H1 (cell line): ENCODE results near the gene ZGRF1. TPM values are rescaled to one million over a fixed set of nuclear protein-coding genes. Genes with fewer than 3 reads are reported as not detected.

ENCODE experiments used
- CTCF ChIA-PET: fragments of 300-600 bp; sonication (Branson Sonifier 250); formaldehyde crosslinking; loops from one replicate; lab custom pipeline; 2021; ENCODE audit not compliant: partially characterized antibody; lab: Charles Lee
- POLR2A ChIA-PET: fragments of 300-600 bp; sonication (Branson Sonifier 250); formaldehyde crosslinking; loops from one replicate; lab custom pipeline; 2021; ENCODE audit warnings: inconsistent platforms; ENCODE audit not compliant: partially characterized antibody; lab: Charles Lee
- DNase-seq, 2 experiments: peaks; one replicate each; pipeline versions ENCODE4 v3.0.0 to v3.0.0-alpha.2; 2010 to 2022; ENCODE audit warnings: low spot score in 2 of 2, low read depth in 1 of 2, mixed read lengths in 1 of 2
- FAIRE-seq: peaks from 2 replicates; lab custom pipeline; 2011; peaks lifted over from hg19 to GRCh38; lab: Jason Lieb, UNC
- H2AFZ ChIP-seq: 2 replicates; pipeline ENCODE4 v1.8.1; 2012; ENCODE audit warnings: low read length, inconsistent platforms
- H2AK5ac ChIP-seq: 2 replicates; pipeline ENCODE4 v1.6.1; 2013; ENCODE audit warnings: low read depth, low read length
- H2BK120ac ChIP-seq: replicated peaks from 2 replicates; pipeline ENCODE3; 2013; ENCODE audit warnings: low read depth, low read length, inconsistent platforms
- H2BK12ac ChIP-seq: 2 replicates; pipeline ENCODE4 v1.6.1; 2013; ENCODE audit warnings: low read depth, low read length
- H2BK15ac ChIP-seq: 2 replicates; pipeline ENCODE4 v1.6.1; 2013; ENCODE audit warnings: low read length
- H2BK20ac ChIP-seq: 2 replicates; pipeline ENCODE4 v1.6.1; 2013; ENCODE audit warnings: low read length
- H2BK5ac ChIP-seq: 2 replicates; pipeline ENCODE4 v1.6.1; 2013; ENCODE audit warnings: low read depth, low read length
- H3K14ac ChIP-seq: 2 replicates; pipeline ENCODE4 v1.6.1; 2013; ENCODE audit warnings: inconsistent platforms; ENCODE audit not compliant: insufficient read length
- H3K18ac ChIP-seq: 2 replicates; pipeline ENCODE4 v1.6.1; 2013; ENCODE audit warnings: low read length; ENCODE audit errors: extremely low read depth
- H3K23ac ChIP-seq: 2 replicates; pipeline ENCODE4 v1.6.1; 2013; ENCODE audit warnings: inconsistent platforms; ENCODE audit not compliant: insufficient read length
- H3K23me2 ChIP-seq: 2 replicates; pipeline ENCODE4 v1.6.1; 2013; ENCODE audit warnings: low read depth, low read length
- H3K27ac ChIP-seq: 2 replicates; pipeline ENCODE4 v1.6.1; 2011; ENCODE audit warnings: low read depth, low read length, inconsistent platforms
- H3K27me3 ChIP-seq, 4 experiments: replicated peaks in 1 of 4; 1 replicate in 1 of 4; 2 replicates in 3 of 4; pipeline versions ENCODE4 v1.6.1 to v1.8.1; 2011 to 2013; ENCODE audit warnings: low read length in 3 of 4, mild to moderate bottlenecking in 3 of 4, inconsistent platforms in 2 of 4, mixed read lengths in 2 of 4, moderate library complexity in 1 of 4; ENCODE audit not compliant: control insufficient read depth in 3 of 4, insufficient read depth in 3 of 4; ENCODE audit errors: extremely low read depth in 1 of 4
- H3K36me3 ChIP-seq, 4 experiments: 2 replicates each; pipeline versions ENCODE4 v1.6.1 to v1.8.1; 2011 to 2013; ENCODE audit warnings: mild to moderate bottlenecking in 4 of 4, low read length in 3 of 4, moderate library complexity in 2 of 4, control low read depth in 1 of 4, inconsistent platforms in 1 of 4; ENCODE audit not compliant: insufficient read depth in 4 of 4, control insufficient read depth in 2 of 4
- H3K4ac ChIP-seq: replicated peaks from 2 replicates; pipeline ENCODE3; 2013; ENCODE audit warnings: low read length, low read depth, mixed read lengths, inconsistent platforms; ENCODE audit not compliant: insufficient read length
- H3K4me1 ChIP-seq, 4 experiments: replicated peaks in 1 of 4; 1 replicate in 1 of 4; 2 replicates in 3 of 4; pipeline versions ENCODE4 v1.6.1 to v1.8.1; 2011 to 2013; ENCODE audit warnings: low read length in 3 of 4, inconsistent platforms in 2 of 4, mixed read lengths in 1 of 4; ENCODE audit not compliant: insufficient read depth in 4 of 4, control insufficient read depth in 3 of 4
- H3K4me2 ChIP-seq, 2 experiments: 2 replicates each; pipeline versions ENCODE4 v1.6.1 to v1.8.1; 2011 to 2013; ENCODE audit warnings: low read depth in 2 of 2, low read length in 2 of 2, control low read depth in 1 of 2, inconsistent platforms in 1 of 2, mild to moderate bottlenecking in 1 of 2; ENCODE audit not compliant: insufficient read depth in 1 of 2
- H3K4me3 ChIP-seq, 4 experiments: fragments of 200-600, 300-600 bp in 1 of 4; sonication (generic), shearing (Covaris generic), sonication (Bioruptor Twin) in 1 of 4; 2 replicates each; pipeline versions ENCODE4 v1.5.1 to v1.8.1; 2011 to 2016; ENCODE audit warnings: low read length in 4 of 4, low read depth in 3 of 4, control low read depth in 2 of 4, inconsistent platforms in 2 of 4, mild to moderate bottlenecking in 2 of 4, mixed read lengths in 1 of 4, moderate library complexity in 1 of 4; ENCODE audit not compliant: insufficient read depth in 2 of 4; ENCODE audit errors: extremely low read depth in 1 of 4
- H3K56ac ChIP-seq: replicated peaks from 2 replicates; pipeline ENCODE3; 2013; ENCODE audit warnings: low read depth, mild to moderate bottlenecking, mixed read lengths, low read length, inconsistent platforms; ENCODE audit not compliant: insufficient read length
- H3K79me1 ChIP-seq: 2 replicates; pipeline ENCODE4 v1.6.1; 2013; ENCODE audit warnings: low read depth, low read length, control low read depth
- H3K79me2 ChIP-seq, 2 experiments: 2 replicates each; pipeline versions ENCODE4 v1.6.1 to v1.8.1; 2012 to 2013; ENCODE audit warnings: low read length in 2 of 2, mild to moderate bottlenecking in 2 of 2, inconsistent platforms in 1 of 2; ENCODE audit not compliant: insufficient read depth in 2 of 2, control insufficient read depth in 1 of 2
- H3K9ac ChIP-seq, 4 experiments: replicated peaks in 1 of 4; 1 replicate in 1 of 4; 2 replicates in 3 of 4; pipeline versions ENCODE4 v1.6.1 to v1.8.1; 2011 to 2013; ENCODE audit warnings: low read depth in 3 of 4, low read length in 3 of 4, control low read depth in 2 of 4, mild to moderate bottlenecking in 2 of 4, moderate library complexity in 2 of 4, inconsistent platforms in 1 of 4; ENCODE audit errors: extremely low read depth in 1 of 4
- H3K9me3 ChIP-seq, 2 experiments: 2 replicates each; pipeline versions ENCODE4 v1.6.1 to v1.8.1; 2012 to 2013; ENCODE audit warnings: mild to moderate bottlenecking in 2 of 2, moderate library complexity in 2 of 2, control low read depth in 1 of 2, inconsistent platforms in 1 of 2, low read depth in 1 of 2, low read length in 1 of 2, mixed read lengths in 1 of 2; ENCODE audit not compliant: insufficient read depth in 2 of 2
- H4K20me1 ChIP-seq, 2 experiments: replicated peaks in 1 of 2; 2 replicates each; pipeline versions ENCODE3 to v1.8.1; 2011 to 2013; ENCODE audit warnings: inconsistent platforms in 2 of 2, low read length in 2 of 2, mild to moderate bottlenecking in 1 of 2; ENCODE audit not compliant: insufficient read depth in 2 of 2, control insufficient read depth in 1 of 2
- H4K5ac ChIP-seq: 2 replicates; pipeline ENCODE4 v1.6.1; 2013; ENCODE audit warnings: low read length, low read depth, mixed read lengths, inconsistent platforms; ENCODE audit not compliant: insufficient read length
- H4K8ac ChIP-seq: 2 replicates; pipeline ENCODE4 v1.8.0; 2013; ENCODE audit warnings: mild to moderate bottlenecking, moderate library complexity, low read length, inconsistent platforms; ENCODE audit not compliant: insufficient read depth; ENCODE audit errors: extremely low read depth
- H4K91ac ChIP-seq: replicated peaks from 2 replicates; pipeline ENCODE3; 2013; ENCODE audit warnings: low read length, mixed read lengths, inconsistent platforms; ENCODE audit not compliant: insufficient read length
- ASH2L ChIP-seq: fragments of 200-600, 300-600 bp; sonication (generic); IDR thresholded peaks from one replicate; pipeline ENCODE4 v1.7.1; 2017; ENCODE audit warnings: low read length
- EZH2 ChIP-seq: fragments of 200-600 bp; sonication (generic); IDR thresholded peaks from 2 replicates; pipeline ENCODE4 v1.7.1; 2012; ENCODE audit warnings: low read depth, mild to moderate bottlenecking, moderate library complexity, low read length, inconsistent platforms; ENCODE audit not compliant: severe bottlenecking
- FOSL1 ChIP-seq: IDR thresholded peaks from 2 replicates; pipeline ENCODE4 v1.6.1; 2011; ENCODE audit warnings: mild to moderate bottlenecking, low read depth, low read length, moderate library complexity; ENCODE audit not compliant: insufficient read depth
- JUND ChIP-seq: IDR thresholded peaks from 2 replicates; pipeline ENCODE4 v1.6.1; 2011; ENCODE audit warnings: mild to moderate bottlenecking, improper control_type of control experiment, low read length
- MAFK ChIP-seq: IDR thresholded peaks from 2 replicates; pipeline ENCODE4 v1.6.1; 2012; ENCODE audit warnings: low read depth, mild to moderate bottlenecking, improper control_type of control experiment, low read length
- NRF1 ChIP-seq: IDR thresholded peaks from 2 replicates; pipeline ENCODE4 v1.6.1; 2011; ENCODE audit warnings: mild to moderate bottlenecking, low read depth, low read length, improper control_type of control experiment
- RFX5 ChIP-seq: IDR thresholded peaks from 2 replicates; pipeline ENCODE4 v1.6.1; 2011; ENCODE audit warnings: low read depth, low read length, improper control_type of control experiment, borderline replicate concordance
- RNF2 ChIP-seq: fragments of 200-900, 300-1000 bp; sonication (generic); IDR thresholded peaks from 2 replicates; pipeline ENCODE4 v1.7.1; 2016; ENCODE audit warnings: borderline replicate concordance, low read depth, mild to moderate bottlenecking, antibody characterized with exemption, low read length; ENCODE audit not compliant: poor library complexity, severe bottlenecking; ENCODE audit errors: missing control alignments
- RXRA ChIP-seq: IDR thresholded peaks from 2 replicates; pipeline ENCODE4 v1.6.1; 2011; ENCODE audit warnings: low read depth, mild to moderate bottlenecking, low read length, moderate library complexity; ENCODE audit not compliant: insufficient read depth
- SUZ12 ChIP-seq: fragments of 200-600 bp; sonication (generic); IDR thresholded peaks from 2 replicates; pipeline ENCODE4 v1.6.1; 2012; ENCODE audit warnings: mild to moderate bottlenecking, inconsistent platforms, low read length, moderate library complexity, mixed read lengths
- TCF12 ChIP-seq: IDR thresholded peaks from 2 replicates; pipeline ENCODE4 v1.6.1; 2011; ENCODE audit warnings: low read depth, mild to moderate bottlenecking, low read length
- WGBS, 2 experiments: shearing (Covaris generic) in 1 of 2; methylation state at CpG; one replicate each; pipeline versions ENCODE4 v1.1.6 to v1.1.7; 2013 to 2015; ENCODE audit warnings: low lambda C conversion rate in 2 of 2, mixed read lengths in 2 of 2, inconsistent platforms in 1 of 2, low coverage in 1 of 2, missing lambda C conversion rate in 1 of 2; ENCODE audit not compliant: insufficient replicate concordance in 2 of 2, insufficient coverage in 1 of 2, insufficient read length in 1 of 2; ENCODE audit errors: extremely low coverage in 1 of 2, missing lambda C conversion rate in 1 of 2; 5-methylcytosine and 5-hydroxymethylcytosine counted together
- polyA plus RNA-seq, 7 experiments: library from polyadenylated mRNA; depleted of rRNA in 3 of 7; stranded (reverse) in 5 of 7; unstranded in 2 of 7; fragments of >200 nt in 5 of 7; fragments of 200-250 nt in 2 of 7; gene quantifications; 1 replicate in 5 of 7; 2 replicates in 1 of 7; 4 replicates in 1 of 7; pipeline versions ENCODE4 v1.2.1 to v1.2.3, GENCODE V29; 2011 to 2013; ENCODE audit warnings: missing spikeins in 2 of 7, mixed read lengths in 2 of 7
- total RNA-seq: library from RNA; stranded (reverse); fragmentation: NEBNext Ultra II Directional; extraction: Animal tissue kit (Norgen Biotek cat#: 25700); gene quantifications from 2 replicates; pipeline ENCODE4 v1.2.1, GENCODE V29; 2021

ZGRF1 gene
- total and polyA plus RNA-seq, 2 of the 8 experiments (the other 6 are each of a cell fraction or from before 2014, with no cell fraction given) = 12.0 to 44.6 TPM

GRCh38 chr4:112513971-112514646 is 122.6 kb downstream of the ZGRF1 start:
- Histone ChIP-seq H2BK20ac (no peak overlapping the region), H3K14ac (no peak overlapping the region), H3K23ac (no peak overlapping the region), H3K23me2 (peaks cover 18% of the 10 kb centered on the region; the same call in 1 of the 2 replicates), H4K91ac (no peak overlapping the region), H3K79me2 (no peaks in the 10 kb centered on the region), H3K9ac (no peak overlapping the region), H3K36me3 (peaks cover 0 to 4% (median 0%) of the 10 kb centered on the region in 4 experiments; a peak in 1 of 8 replicates), H3K79me1 (no peaks in the 10 kb centered on the region), H3K27ac (no peak overlapping the region), H2BK12ac (no peak overlapping the region), H3K18ac (no peak overlapping the region), H3K56ac (no peak overlapping the region), H2AFZ (no peak overlapping the region), H3K9me3 (no peaks in the 10 kb centered on the region), H2BK5ac (no peak overlapping the region), H3K4me2 (peak overlapping the region; percentile 90 to 96), H3K4me1 (peaks cover 10 to 33% (median 21%) of the 10 kb centered on the region in 4 experiments), H4K8ac (no peak overlapping the region), H4K5ac (no peak overlapping the region), H3K27me3 (peaks cover 87 to 100% (median 95%) of the 10 kb centered on the region in 4 experiments), H3K4me3 (peak overlapping the region in 2 of 4 experiments; percentile 20 to 59; a peak in 4 of 8 replicates), H2BK120ac (no peak overlapping the region), H4K20me1 (peaks cover 7 to 32% of the 10 kb centered on the region in 2 experiments), H2AK5ac (no peak overlapping the region), H3K4ac (no peak overlapping the region), H2BK15ac (no peak overlapping the region)
- TF ChIP-seq NRF1 = no peak
- TF ChIP-seq RXRA = no peak
- TF ChIP-seq JUND = no peak
- TF ChIP-seq RFX5 = no peak
- 0 out of 2 replicates have a peak, but pooled peaks have one; percentile 46 for TF ChIP-seq TCF12
- TF ChIP-seq EZH2 = peak; percentile 53
- peak; percentile 81 for TF ChIP-seq RNF2
- TF ChIP-seq MAFK = no peak
- TF ChIP-seq ASH2L = peak; percentile 13
- no peak for TF ChIP-seq FOSL1
- peak; percentile 61; the same call in 1 of the 2 replicates for TF ChIP-seq SUZ12
- FAIRE-seq (peak; percentile 32), DNase-seq (peak in 1 of 2 experiments; percentile 48)
- POLR2A ChIA-PET = interaction anchor here (1.4 kb wide), 1 partner anchor 9 kb away, joined by 4 read pairs; no protein-coding TSS in a partner anchor
- WGBS, 2 experiments = 1% methylated on average over 14 of the region's 15 CpGs; no CpG with 5 or more reads in 1 of the 2 experiments
- CTCF ChIA-PET = interaction anchor here (0.6 to 4.1 kb wide), 6 partner anchors 9 to 186 kb away, joined by 3 to 24 read pairs (median 4); no protein-coding TSS in a partner anchor
